ENCODE measurements around the gene CLDN9.
"Not testable (repeated sequence)": the region's sequence is repeated elsewhere in the genome, so short reads cannot be mapped to it uniquely, and the experiment has no call there.

Gene CLDN9

DNA sequence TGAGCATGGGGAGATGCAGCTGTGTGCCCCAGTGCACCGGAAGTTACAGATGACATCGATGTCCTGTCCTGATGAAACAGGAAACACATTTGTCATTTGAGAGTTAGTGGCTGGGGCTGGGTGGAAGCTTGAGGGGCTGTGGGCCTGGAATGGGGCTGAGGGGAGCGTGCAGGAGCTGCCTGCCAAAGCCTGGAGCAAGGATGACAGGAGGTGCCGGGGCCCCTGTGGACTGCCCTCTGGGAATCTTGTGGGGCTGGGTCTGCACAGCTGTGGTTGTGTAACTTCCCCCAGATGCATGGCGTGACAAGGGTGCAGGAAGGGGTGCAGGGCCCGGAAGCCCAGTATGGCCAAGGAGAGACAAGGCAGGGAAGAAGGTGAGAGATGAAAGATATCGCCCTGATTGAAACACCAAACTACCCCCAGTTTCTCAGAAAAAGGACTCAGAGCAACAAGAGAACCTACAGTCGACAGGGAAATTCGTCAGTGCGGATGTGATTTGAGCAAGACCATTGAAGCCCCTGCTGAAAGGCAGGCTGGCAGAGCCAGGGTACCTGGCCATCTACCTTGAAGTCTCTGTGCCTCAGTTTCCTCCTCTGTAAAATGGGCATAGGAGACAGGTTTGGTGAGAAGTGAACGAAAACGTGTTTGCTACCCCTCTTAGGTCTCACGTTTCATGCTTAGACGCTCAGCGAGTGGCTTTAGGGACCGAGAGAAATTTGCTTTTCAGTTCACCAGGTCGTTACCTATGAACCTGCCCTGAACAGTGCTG is 42.4 kb downstream of the CLDN9 start:
- TF ChIP-seq, protein P1, sequence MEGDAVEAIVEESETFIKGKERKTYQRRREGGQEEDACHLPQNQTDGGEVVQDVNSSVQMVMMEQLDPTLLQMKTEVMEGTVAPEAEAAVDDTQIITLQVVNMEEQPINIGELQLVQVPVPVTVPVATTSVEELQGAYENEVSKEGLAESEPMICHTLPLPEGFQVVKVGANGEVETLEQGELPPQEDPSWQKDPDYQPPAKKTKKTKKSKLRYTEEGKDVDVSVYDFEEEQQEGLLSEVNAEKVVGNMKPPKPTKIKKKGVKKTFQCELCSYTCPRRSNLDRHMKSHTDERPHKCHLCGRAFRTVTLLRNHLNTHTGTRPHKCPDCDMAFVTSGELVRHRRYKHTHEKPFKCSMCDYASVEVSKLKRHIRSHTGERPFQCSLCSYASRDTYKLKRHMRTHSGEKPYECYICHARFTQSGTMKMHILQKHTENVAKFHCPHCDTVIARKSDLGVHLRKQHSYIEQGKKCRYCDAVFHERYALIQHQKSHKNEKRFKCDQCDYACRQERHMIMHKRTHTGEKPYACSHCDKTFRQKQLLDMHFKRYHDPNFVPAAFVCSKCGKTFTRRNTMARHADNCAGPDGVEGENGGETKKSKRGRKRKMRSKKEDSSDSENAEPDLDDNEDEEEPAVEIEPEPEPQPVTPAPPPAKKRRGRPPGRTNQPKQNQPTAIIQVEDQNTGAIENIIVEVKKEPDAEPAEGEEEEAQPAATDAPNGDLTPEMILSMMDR (IDR thresholded peaks at IDR 0.05; ENCODE audit: low read depth, low read length) = no peak
- no peak for TF ChIP-seq POLR2A (IDR thresholded peaks at IDR 0.05; ENCODE audit: extremely low read depth, insufficient read length)
- TF ChIP-seq, protein P2, sequence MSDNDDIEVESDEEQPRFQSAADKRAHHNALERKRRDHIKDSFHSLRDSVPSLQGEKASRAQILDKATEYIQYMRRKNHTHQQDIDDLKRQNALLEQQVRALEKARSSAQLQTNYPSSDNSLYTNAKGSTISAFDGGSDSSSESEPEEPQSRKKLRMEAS (IDR thresholded peaks at IDR 0.05; ENCODE audit: low read depth, low read length) = no peak; the same call in 1 of the 2 replicates
- TF ChIP-seq MYC (IDR thresholded peaks at IDR 0.05; ENCODE audit: low read depth, low read length) = no peak
- H3K4me3 ChIP-seq (ENCODE audit: low read depth, low read length) = no peak overlapping the region
- DNase-seq (ENCODE audit: low read depth) = peak; percentile 87

GRCh38 chr16:3055734-3056115 is 43.0 kb downstream of the CLDN9 start:
- H3K4me3 ChIP-seq (ENCODE audit: low read depth, low read length); DNase-seq (ENCODE audit: low read depth): not testable (repeated sequence)

GRCh38 chr16:3056336-3057180 is 43.8 kb downstream of the CLDN9 start:
- no peak overlapping the region for H3K4me3 ChIP-seq (ENCODE audit: low read depth, low read length)
- DNase-seq (ENCODE audit: low read depth) = no peak
- no peak for TF ChIP-seq POLR2A (IDR thresholded peaks at IDR 0.05; ENCODE audit: extremely low read depth, insufficient read length)
- TF ChIP-seq, protein P1 (IDR thresholded peaks at IDR 0.05; ENCODE audit: low read depth, low read length) = no peak
- TF ChIP-seq, protein P2 (IDR thresholded peaks at IDR 0.05; ENCODE audit: low read depth, low read length) = no peak
- no peak for TF ChIP-seq MYC (IDR thresholded peaks at IDR 0.05; ENCODE audit: low read depth, low read length)

- DNase-seq (ENCODE audit: low read depth) = no peak
- no peak for TF ChIP-seq MYC (IDR thresholded peaks at IDR 0.05; ENCODE audit: low read depth, low read length)
- TF ChIP-seq, protein P1 (IDR thresholded peaks at IDR 0.05; ENCODE audit: low read depth, low read length) = no peak
- H3K4me3 ChIP-seq (ENCODE audit: low read depth, low read length) = peak overlapping the region; percentile 28
These were observed 44.7 kb downstream of the CLDN9 start for GRCh38 chr16:3057181-3058138.

DNA sequence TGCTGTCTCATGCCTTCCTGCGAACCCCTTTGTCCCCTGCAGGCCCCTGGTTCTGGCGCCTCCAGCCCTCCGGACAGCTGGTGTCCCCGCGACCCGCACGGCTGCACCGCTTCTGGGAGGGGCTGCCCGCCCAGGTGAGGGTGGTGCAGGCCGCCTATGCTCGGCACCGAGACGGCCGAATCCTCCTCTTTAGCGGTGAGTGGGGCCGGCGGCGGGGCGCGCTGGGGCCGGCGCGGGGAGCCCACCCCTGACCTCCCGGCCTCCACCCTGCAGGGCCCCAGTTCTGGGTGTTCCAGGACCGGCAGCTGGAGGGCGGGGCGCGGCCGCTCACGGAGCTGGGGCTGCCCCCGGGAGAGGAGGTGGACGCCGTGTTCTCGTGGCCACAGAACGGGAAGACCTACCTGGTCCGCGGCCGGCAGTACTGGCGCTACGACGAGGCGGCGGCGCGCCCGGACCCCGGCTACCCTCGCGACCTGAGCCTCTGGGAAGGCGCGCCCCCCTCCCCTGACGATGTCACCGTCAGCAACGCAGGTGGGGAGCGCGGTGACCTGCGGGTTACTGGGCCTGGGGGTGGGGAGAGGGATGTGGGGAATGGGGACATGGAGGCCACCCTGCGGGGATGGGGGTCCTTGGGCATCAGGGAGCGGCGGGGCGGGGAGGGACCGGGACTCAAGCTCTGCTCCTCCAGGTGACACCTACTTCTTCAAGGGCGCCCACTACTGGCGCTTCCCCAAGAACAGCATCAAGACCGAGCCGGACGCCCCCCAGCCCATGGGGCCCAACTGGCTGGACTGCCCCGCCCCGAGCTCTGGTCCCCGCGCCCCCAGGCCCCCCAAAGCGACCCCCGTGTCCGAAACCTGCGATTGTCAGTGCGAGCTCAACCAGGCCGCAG is 45.7 kb downstream of the CLDN9 start:
- TF ChIP-seq POLR2A (IDR thresholded peaks at IDR 0.05; ENCODE audit: extremely low read depth, insufficient read length) = no peak
- TF ChIP-seq, protein P1 (IDR thresholded peaks at IDR 0.05; ENCODE audit: low read depth, low read length) = peak; percentile 30
- peak; percentile 75 for DNase-seq (ENCODE audit: low read depth)
- peak overlapping the region; percentile 61 for H3K4me3 ChIP-seq (ENCODE audit: low read depth, low read length)
